PC-3 (cell line): ENCODE measurements around the gene DPM2. TPM values are rescaled to one million over a fixed set of nuclear protein-coding genes. Genes with fewer than 3 reads are reported as not detected.
A peak's percentile ranks its signal among the peaks of the same experiment; 100 is the strongest.

Source experiments
- ATAC-seq: fragments of 200-7000 bp; cut with Tn5 transposase; 2 replicates; pipeline ENCODE4 v1.9.1; 2020; ENCODE audit warnings: mild to moderate bottlenecking, moderate library complexity
- BruUV-seq: library from RNA; stranded (reverse); fragments of 400-500 nt; replicated peaks from 2 replicates; lab custom pipeline; 2021; lab: Mats Ljungman, UMichigan
- CTCF ChIA-PET: fragments of 300-600 bp; sonication (Branson Sonifier 250); formaldehyde crosslinking; loops from one replicate; lab custom pipeline; 2022; ENCODE audit warnings: antibody characterized with exemption; lab: Charles Lee
- POLR2A ChIA-PET: fragments of 300-600 bp; sonication (Branson Sonifier 250); formaldehyde crosslinking; loops from one replicate; lab custom pipeline; 2022; ENCODE audit warnings: antibody characterized with exemption; ENCODE audit not compliant: unreplicated experiment; lab: Charles Lee
- DNase-seq: peaks from one replicate; pipeline ENCODE4 v3.0.0-alpha.2; 2015
- H2AFZ ChIP-seq: fragments of 300-600 bp; sonication (generic); 2 replicates; pipeline ENCODE4 v1.6.0; 2016; ENCODE audit warnings: antibody characterized with exemption, low read length
- H3F3A ChIP-seq: fragments of 300-600 bp; sonication (generic); one replicate; pipeline ENCODE4 v1.6.0; 2017; ENCODE audit warnings: antibody characterized with exemption, low read length, control low read depth, mild to moderate bottlenecking; ENCODE audit not compliant: unreplicated experiment
- H3K27ac ChIP-seq: fragments of 300-600 bp; sonication (generic); 2 replicates; pipeline ENCODE4 v1.5.1; 2016; ENCODE audit warnings: mild to moderate bottlenecking, low read length
- H3K27me3 ChIP-seq: fragments of 300-600 bp; sonication (generic); 2 replicates; pipeline ENCODE4 v1.6.1; 2016; ENCODE audit warnings: low read length, mixed read lengths
- H3K36me3 ChIP-seq: fragments of 300-600 bp; sonication (generic); 2 replicates; pipeline ENCODE4 v1.6.1; 2016; ENCODE audit warnings: low read depth, mixed run types, low read length, mixed read lengths
- H3K4me1 ChIP-seq: fragments of 300-600 bp; sonication (generic); 2 replicates; pipeline ENCODE4 v1.5.1; 2016; ENCODE audit warnings: low read length; ENCODE audit not compliant: insufficient read depth
- H3K4me2 ChIP-seq: fragments of 300-600 bp; sonication (generic); 2 replicates; pipeline ENCODE4 v1.6.0; 2016; ENCODE audit warnings: low read length
- H3K4me3 ChIP-seq: fragments of 300-600 bp; sonication (generic); 2 replicates; pipeline ENCODE4 v1.5.1; 2016; ENCODE audit warnings: mild to moderate bottlenecking, low read length, mixed read lengths
- H3K79me2 ChIP-seq: fragments of 300-600 bp; sonication (generic); 2 replicates; pipeline ENCODE4 v1.6.1; 2017; ENCODE audit warnings: low read length, mixed read lengths
- H3K9ac ChIP-seq: fragments of 300-600 bp; sonication (generic); 2 replicates; pipeline ENCODE4 v1.6.0; 2016; ENCODE audit warnings: mild to moderate bottlenecking, low read length
- H3K9me2 ChIP-seq: fragments of 300-600 bp; sonication (generic); replicated peaks from 2 replicates; pipeline ENCODE4 v1.6.1; 2016; ENCODE audit warnings: mixed run types, low read length, mixed read lengths
- H3K9me3 ChIP-seq: fragments of 300-600 bp; sonication (generic); 2 replicates; pipeline ENCODE4 v1.6.1; 2016; ENCODE audit warnings: low read length, mixed read lengths
- H4K20me1 ChIP-seq: fragments of 300-600 bp; sonication (generic); 2 replicates; pipeline ENCODE4 v1.6.1; 2016; ENCODE audit warnings: low read length, mixed read lengths
- EZH2 ChIP-seq: fragments of 300-600 bp; sonication (generic); IDR thresholded peaks from one replicate; pipeline ENCODE4 v1.6.1; 2017; ENCODE audit warnings: antibody characterized with exemption, mild to moderate bottlenecking, low read length; ENCODE audit not compliant: unreplicated experiment
- EZH2phosphoT487 ChIP-seq: fragments of 300-600 bp; sonication (generic); IDR thresholded peaks from 2 replicates; pipeline ENCODE4 v1.6.1; 2018; ENCODE audit warnings: mild to moderate bottlenecking, antibody characterized with exemption, low read length, borderline replicate concordance
- intact Hi-C: fragments of 100-400 bp; cut with micrococcal nuclease; formaldehyde crosslinking; loops from 2 replicates; pipeline ENCODE4 v1.9.0; 2023
- total RNA-seq: library from RNA; depleted of rRNA; stranded (reverse); fragments of >200 nt; gene quantifications from 2 replicates; pipeline ENCODE4 v1.2.3, GENCODE V29; 2014
- TF ChIP-seq, protein P1 (sequence below): fragments of 300-600 bp; sonication (generic); conservative IDR thresholded peaks from 2 replicates; pipeline ENCODE4 v1.5.1; 2017; ENCODE audit warnings: antibody characterized with exemption, low read depth, mild to moderate bottlenecking, low read length

Gene DPM2
- total RNA-seq, 1 experiment from 2014 or later = 33.0 TPM

DNA sequence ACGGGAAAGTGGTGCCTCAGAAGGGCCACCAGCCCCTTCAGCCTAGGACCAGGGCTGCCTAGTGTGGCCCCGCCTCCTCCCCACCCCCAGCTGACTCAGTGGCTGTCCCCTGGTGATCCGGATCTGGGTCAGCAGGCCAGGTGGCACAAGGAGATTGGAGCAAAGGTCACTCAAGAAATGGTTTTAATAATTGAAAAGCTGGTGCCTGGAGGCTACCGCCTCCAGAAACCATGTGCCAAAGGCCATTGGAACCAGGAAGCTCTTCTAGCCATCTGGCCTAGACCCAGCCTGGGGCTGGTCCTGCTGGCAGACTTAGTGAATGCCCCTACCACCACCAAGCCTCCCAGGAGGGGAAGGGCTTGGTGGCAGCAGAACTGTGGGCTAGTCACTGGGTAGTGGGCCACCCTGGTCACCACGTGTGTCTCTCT lies 22.3 kb downstream of the DPM2 start:
- Histone ChIP-seq H2AFZ (no peak overlapping the region), H3K27me3 (no peaks in the 10 kb centered on the region), H3K4me3 (no peak overlapping the region), H3K9me2 (no peaks in the 10 kb centered on the region), H3K27ac (no peak overlapping the region), H3K9ac (no peak overlapping the region), H3K4me2 (0 out of 2 replicates have a peak overlapping the region, but pooled peaks have one; percentile 18), H3K4me1 (peaks cover 36% of the 10 kb centered on the region), H3K79me2 (peaks cover 19% of the 10 kb centered on the region), H3K36me3 (no peaks in the 10 kb centered on the region), H4K20me1 (no peaks in the 10 kb centered on the region), H3K9me3 (no peaks in the 10 kb centered on the region), H3F3A (no peaks in the 10 kb centered on the region)
- DNase-seq (no peak), ATAC-seq (no peak)
- intact Hi-C loops = loop anchor here (5.0 to 10.0 kb wide), 2 partner anchors 38 to 341 kb away; partner anchors contain the start of gene AK1
- TF ChIP-seq EZH2 = no peak
- TF ChIP-seq, protein P1, sequence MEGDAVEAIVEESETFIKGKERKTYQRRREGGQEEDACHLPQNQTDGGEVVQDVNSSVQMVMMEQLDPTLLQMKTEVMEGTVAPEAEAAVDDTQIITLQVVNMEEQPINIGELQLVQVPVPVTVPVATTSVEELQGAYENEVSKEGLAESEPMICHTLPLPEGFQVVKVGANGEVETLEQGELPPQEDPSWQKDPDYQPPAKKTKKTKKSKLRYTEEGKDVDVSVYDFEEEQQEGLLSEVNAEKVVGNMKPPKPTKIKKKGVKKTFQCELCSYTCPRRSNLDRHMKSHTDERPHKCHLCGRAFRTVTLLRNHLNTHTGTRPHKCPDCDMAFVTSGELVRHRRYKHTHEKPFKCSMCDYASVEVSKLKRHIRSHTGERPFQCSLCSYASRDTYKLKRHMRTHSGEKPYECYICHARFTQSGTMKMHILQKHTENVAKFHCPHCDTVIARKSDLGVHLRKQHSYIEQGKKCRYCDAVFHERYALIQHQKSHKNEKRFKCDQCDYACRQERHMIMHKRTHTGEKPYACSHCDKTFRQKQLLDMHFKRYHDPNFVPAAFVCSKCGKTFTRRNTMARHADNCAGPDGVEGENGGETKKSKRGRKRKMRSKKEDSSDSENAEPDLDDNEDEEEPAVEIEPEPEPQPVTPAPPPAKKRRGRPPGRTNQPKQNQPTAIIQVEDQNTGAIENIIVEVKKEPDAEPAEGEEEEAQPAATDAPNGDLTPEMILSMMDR = no peak
- no TSS peak for BruUV-seq
- POLR2A ChIA-PET = no interaction called here
- CTCF ChIA-PET = no interaction called here

DNA sequence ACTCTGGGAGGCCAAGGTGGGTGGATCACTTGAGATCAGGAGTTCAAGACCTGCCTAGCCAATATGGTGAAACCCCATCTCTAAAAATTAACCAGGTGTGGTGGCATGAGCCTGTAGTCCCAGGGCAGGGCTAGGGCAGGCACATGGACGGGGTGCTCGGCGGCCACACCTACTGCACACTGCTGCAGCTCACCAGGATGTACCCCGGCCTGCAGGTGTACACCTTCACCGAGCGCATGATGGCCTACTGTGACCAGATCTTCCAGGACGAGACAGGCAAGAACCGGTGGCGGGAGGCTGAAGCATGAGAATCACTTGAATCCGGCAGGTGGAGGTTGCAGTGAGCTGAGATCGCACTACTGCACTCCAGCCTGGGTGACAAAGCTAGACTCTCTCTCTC lies 24.0 kb downstream of the DPM2 start:
- Histone ChIP-seq H3K4me1 (peaks cover 24% of the 10 kb centered on the region), H3K4me2 (no peak overlapping the region), H3K9me3 (no peaks in the 10 kb centered on the region), H3K79me2 (peaks cover 19% of the 10 kb centered on the region), H3K9me2 (no peaks in the 10 kb centered on the region), H2AFZ (no peak overlapping the region), H4K20me1 (no peaks in the 10 kb centered on the region), H3K27me3 (no peaks in the 10 kb centered on the region), H3K36me3 (no peaks in the 10 kb centered on the region), H3F3A (no peaks in the 10 kb centered on the region), H3K9ac (no peak overlapping the region), H3K27ac (no peak overlapping the region), H3K4me3 (no peak overlapping the region)
- CTCF ChIA-PET = no interaction called here
- no TSS peak for BruUV-seq
- TF ChIP-seq, protein P1 = no peak
- TF ChIP-seq EZH2phosphoT487 = no peak
- no peak for TF ChIP-seq EZH2
- no peak for ATAC-seq
- no peak for DNase-seq
- POLR2A ChIA-PET = no interaction called here
- intact Hi-C loops = loop anchor here (5.0 to 10.0 kb wide), 2 partner anchors 111 to 339 kb away; partner anchors contain the start of gene FPGS

DNA sequence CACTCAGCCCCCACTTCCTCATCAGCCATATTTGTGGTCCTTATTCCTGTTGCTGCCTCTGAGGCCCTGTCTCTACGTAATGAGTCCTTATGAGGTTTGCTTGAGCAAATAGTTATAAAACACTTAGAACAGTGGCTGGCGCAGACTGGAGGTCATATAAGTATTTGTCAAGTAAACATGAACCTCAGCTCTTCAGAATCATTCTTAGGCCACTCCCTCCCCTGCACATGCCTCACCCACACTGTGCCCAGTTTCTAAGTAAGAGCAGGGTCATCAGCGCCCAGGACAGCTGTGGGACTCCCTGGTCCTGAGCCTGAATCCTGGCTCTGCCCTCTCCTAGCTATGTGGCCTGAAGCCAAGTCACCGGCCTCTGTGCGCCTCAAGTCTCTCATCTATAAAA lies 24.8 kb downstream of the DPM2 start:
- ChIA-PET CTCF (no interaction called here), POLR2A (no interaction called here)
- H3K4me1 ChIP-seq = peaks cover 16% of the 10 kb centered on the region
- no peaks in the 10 kb centered on the region for H3K9me2 ChIP-seq
- TF ChIP-seq EZH2phosphoT487 = no peak
- TF ChIP-seq, protein P1 = no peak
- no peak for TF ChIP-seq EZH2
- no peaks in the 10 kb centered on the region for H4K20me1 ChIP-seq
- H3K9me3 ChIP-seq = no peaks in the 10 kb centered on the region
- peak; percentile 32 for DNase-seq
- intact Hi-C loops = loop anchor here (5.0 to 10.0 kb wide), 2 partner anchors 111 to 338 kb away; partner anchors contain the start of gene FPGS
- peaks cover 19% of the 10 kb centered on the region for H3K79me2 ChIP-seq
- H3K27me3 ChIP-seq = no peaks in the 10 kb centered on the region
- H3K36me3 ChIP-seq = no peaks in the 10 kb centered on the region
- no peaks in the 10 kb centered on the region for H3F3A ChIP-seq
- H3K27ac ChIP-seq = no peak overlapping the region
- peak; percentile 70 for ATAC-seq
- no peak overlapping the region for H3K4me3 ChIP-seq
- no peak overlapping the region for H3K9ac ChIP-seq
- H2AFZ ChIP-seq = no peak overlapping the region
- BruUV-seq = no TSS peak
- no peak overlapping the region for H3K4me2 ChIP-seq
